Measurements from ENCODE around the gene MEIS3. TPM values are rescaled to one million over a fixed set of nuclear protein-coding genes. Genes with fewer than 3 reads are reported as not detected.
A peak's percentile ranks its signal among the peaks of the same experiment; 100 is the strongest.

Gene MEIS3
- total and polyA plus RNA-seq, 10 of the 15 experiments (the other 5 are each of a cell fraction or from before 2014, with no cell fraction given): 0.05 to 0.23 TPM; not detected in 8

- TF ChIP-seq REST (IDR thresholded peaks at IDR 0.05; ENCODE audit: low read depth, low read length) (peak; percentile 84), ASH2L (IDR thresholded peaks at IDR 0.05; ENCODE audit: borderline replicate concordance, low read depth) (no peak), IRF4 (IDR thresholded peaks at IDR 0.05; ENCODE audit: low read depth, low read length) (no peak), SMAD5 (IDR thresholded peaks at IDR 0.05; ENCODE audit: low read depth) (no peak)
These were observed 18.2 kb upstream of the MEIS3 start (continued) for GRCh38 chr19:47437500-47437899.

GRCh38 chr19:47436712-47437401, 17.5 kb upstream of the MEIS3 start:
- H3K79me2 ChIP-seq (ENCODE audit: control insufficient read depth, insufficient read depth, low read length): no peaks in the 10 kb centered on the region
- no peaks in the 10 kb centered on the region; a peak in 2 of 4 replicates for H3K27me3 ChIP-seq (replicated peaks in 1 of 2; ENCODE audit: control insufficient read depth in 2 of 2, insufficient read depth in 2 of 2, low read length in 1 of 2)
- no peaks in the 10 kb centered on the region for H3K36me3 ChIP-seq (ENCODE audit: control insufficient read depth in 2 of 2, insufficient read depth in 2 of 2, low read length in 1 of 2)
- ChIA-PET SMC1A (ENCODE audit: uncharacterized antibody, unreplicated experiment) (interaction anchor here (0.5 to 3.4 kb wide), 12 partner anchors 8 to 309 kb away, joined by 3 to 49 read pairs (median 3); partner anchors contain the start of gene NOP53), CTCF (interaction anchor here (0.5 to 9.9 kb wide), 23 partner anchors 9 to 378 kb away, joined by 3 to 163 read pairs (median 5); partner anchors contain the start of genes DHX34, EHD2, KPTN and NAPA), RAD21 (ENCODE audit: unreplicated experiment) (interaction anchor here (0.6 to 3.0 kb wide), 11 partner anchors 9 to 276 kb away, joined by 3 to 47 read pairs (median 8); partner anchors contain the start of genes EHD2, KPTN and NAPA), POLR2A (interaction anchor here (0.5 kb wide), 1 partner anchor 349 kb away, joined by 3 read pairs; no protein-coding TSS in a partner anchor)
- H3K9ac ChIP-seq (ENCODE audit: control insufficient read depth, insufficient read depth, low read length): no peak overlapping the region
- intact Hi-C loops (cut with micrococcal nuclease; ENCODE audit: unreplicated experiment) (loop anchor here (1.0 to 2.0 kb wide), 4 partner anchors 46 to 270 kb away; partner anchors contain the start of gene NAPA), in situ Hi-C loops (cut with MboI) (loop anchor here (5.0 kb wide), 1 partner anchor 270 kb away; no protein-coding TSS in a partner anchor)
- H3K4me1 ChIP-seq (ENCODE audit: control insufficient read depth, insufficient read depth, low read length): no peaks in the 10 kb centered on the region; the same call in none of the 2 replicates
- H4K20me1 ChIP-seq (ENCODE audit: control insufficient read depth, insufficient read depth): no peaks in the 10 kb centered on the region
- H3K27ac ChIP-seq (ENCODE audit: control insufficient read depth, insufficient read depth): no peak overlapping the region
- DNase-seq (ENCODE audit: low read depth, low spot score) (no peak), FAIRE-seq (peak; percentile 89), ATAC-seq (peak; percentile 96)
- H3K9me3 ChIP-seq (replicated peaks; ENCODE audit: control insufficient read depth, insufficient read depth, low read length): no peaks in the 10 kb centered on the region
- H3K4me2 ChIP-seq (ENCODE audit: control insufficient read depth, insufficient read depth): no peak overlapping the region
- H2AFZ ChIP-seq (ENCODE audit: control insufficient read depth, low read depth, low read length): no peak overlapping the region
- H3K4me3 ChIP-seq: no peak overlapping the region
- 23% methylated on average over 17 of the region's 17 CpGs for WGBS (ENCODE audit: insufficient coverage, insufficient replicate concordance, low lambda C conversion rate, missing lambda C conversion rate)
- BruUV-seq (replicated peaks): no TSS peak
- no peak for TF ChIP-seq RB1 (IDR thresholded peaks at IDR 0.05; ENCODE audit: borderline replicate concordance)
- no peak for TF ChIP-seq SIN3A (IDR thresholded peaks at IDR 0.05; ENCODE audit: low read depth, low read length)
- TF ChIP-seq NFYB (IDR thresholded peaks at IDR 0.05; ENCODE audit: insufficient read depth, low read depth, low read length): no peak
- no peak for TF ChIP-seq ZNF217 (IDR thresholded peaks at IDR 0.05)
- TF ChIP-seq SREBF1 (IDR thresholded peaks at IDR 0.05; ENCODE audit: low read length): no peak
- no peak for TF ChIP-seq NR2C1 (IDR thresholded peaks at IDR 0.05)
- 0 out of 2 replicates have a peak, but pooled peaks have one; percentile 20 for TF ChIP-seq CREB1 (IDR thresholded peaks at IDR 0.05; ENCODE audit: low read depth)
- TF ChIP-seq CHD2 (IDR thresholded peaks at IDR 0.05; ENCODE audit: borderline replicate concordance, low read depth, low read length): no peak
- TF ChIP-seq, protein P1, sequence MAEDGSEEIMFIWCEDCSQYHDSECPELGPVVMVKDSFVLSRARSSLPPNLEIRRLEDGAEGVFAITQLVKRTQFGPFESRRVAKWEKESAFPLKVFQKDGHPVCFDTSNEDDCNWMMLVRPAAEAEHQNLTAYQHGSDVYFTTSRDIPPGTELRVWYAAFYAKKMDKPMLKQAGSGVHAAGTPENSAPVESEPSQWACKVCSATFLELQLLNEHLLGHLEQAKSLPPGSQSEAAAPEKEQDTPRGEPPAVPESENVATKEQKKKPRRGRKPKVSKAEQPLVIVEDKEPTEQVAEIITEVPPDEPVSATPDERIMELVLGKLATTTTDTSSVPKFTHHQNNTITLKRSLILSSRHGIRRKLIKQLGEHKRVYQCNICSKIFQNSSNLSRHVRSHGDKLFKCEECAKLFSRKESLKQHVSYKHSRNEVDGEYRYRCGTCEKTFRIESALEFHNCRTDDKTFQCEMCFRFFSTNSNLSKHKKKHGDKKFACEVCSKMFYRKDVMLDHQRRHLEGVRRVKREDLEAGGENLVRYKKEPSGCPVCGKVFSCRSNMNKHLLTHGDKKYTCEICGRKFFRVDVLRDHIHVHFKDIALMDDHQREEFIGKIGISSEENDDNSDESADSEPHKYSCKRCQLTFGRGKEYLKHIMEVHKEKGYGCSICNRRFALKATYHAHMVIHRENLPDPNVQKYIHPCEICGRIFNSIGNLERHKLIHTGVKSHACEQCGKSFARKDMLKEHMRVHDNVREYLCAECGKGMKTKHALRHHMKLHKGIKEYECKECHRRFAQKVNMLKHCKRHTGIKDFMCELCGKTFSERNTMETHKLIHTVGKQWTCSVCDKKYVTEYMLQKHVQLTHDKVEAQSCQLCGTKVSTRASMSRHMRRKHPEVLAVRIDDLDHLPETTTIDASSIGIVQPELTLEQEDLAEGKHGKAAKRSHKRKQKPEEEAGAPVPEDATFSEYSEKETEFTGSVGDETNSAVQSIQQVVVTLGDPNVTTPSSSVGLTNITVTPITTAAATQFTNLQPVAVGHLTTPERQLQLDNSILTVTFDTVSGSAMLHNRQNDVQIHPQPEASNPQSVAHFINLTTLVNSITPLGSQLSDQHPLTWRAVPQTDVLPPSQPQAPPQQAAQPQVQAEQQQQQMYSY (CRISPR knock-in tag; IDR thresholded peaks at IDR 0.05): no peak
- TF ChIP-seq SREBF2 (IDR thresholded peaks at IDR 0.05; ENCODE audit: low read length): no peak
- no peak for TF ChIP-seq NFYA (IDR thresholded peaks at IDR 0.05; ENCODE audit: borderline replicate concordance, low read depth, low read length)
